IMR-90 (cell line): Measurements from ENCODE around the gene RAD51B. TPM values are rescaled to one million over a fixed set of nuclear protein-coding genes. Genes with fewer than 3 reads are reported as not detected.

ENCODE experiments used
- ATAC-seq: fragments of 200-7000 bp; cut with Tn5 transposase; 2 replicates; pipeline ENCODE4 v1.9.1; 2020; ENCODE audit warnings: low read depth, mild to moderate bottlenecking, moderate library complexity
- BruUV-seq: library from RNA; stranded (reverse); fragments of 400-500 nt; replicated peaks from 2 replicates; lab custom pipeline; 2021; lab: Mats Ljungman, UMichigan
- CTCF ChIA-PET: fragments of 300-600 bp; formaldehyde crosslinking; extraction: SDS; loops from one replicate; lab custom pipeline; 2021; ENCODE audit warnings: antibody characterized with exemption; lab: Yijun Ruan, JAX
- POLR2A ChIA-PET: fragments of 300-600 bp; sonication (Branson Sonifier 250); formaldehyde crosslinking; loops from one replicate; lab custom pipeline; 2022; ENCODE audit warnings: antibody characterized with exemption; ENCODE audit not compliant: unreplicated experiment; lab: Charles Lee
- DNase-seq: peaks from one replicate; pipeline ENCODE4 v3.0.0; 2013
- H2AFZ ChIP-seq: replicated peaks from 2 replicates; pipeline ENCODE3; 2013; ENCODE audit warnings: low read length, mild to moderate bottlenecking; ENCODE audit not compliant: poor library complexity
- H2AK5ac ChIP-seq: 2 replicates; pipeline ENCODE4 v1.6.1; 2013; ENCODE audit warnings: low read depth, low read length, inconsistent platforms
- H2AK9ac ChIP-seq: replicated peaks from 2 replicates; pipeline ENCODE3; 2013; ENCODE audit warnings: mild to moderate bottlenecking, low read depth, low read length, moderate library complexity; ENCODE audit not compliant: poor library complexity
- H2BK120ac ChIP-seq: 2 replicates; pipeline ENCODE4 v1.6.1; 2013; ENCODE audit warnings: low read depth, low read length, inconsistent platforms
- H2BK15ac ChIP-seq: 3 replicates; pipeline ENCODE4 v1.6.1; 2013; ENCODE audit warnings: low read depth, low read length, inconsistent platforms
- H2BK20ac ChIP-seq: 2 replicates; pipeline ENCODE4 v1.6.1; 2013; ENCODE audit warnings: low read depth, mild to moderate bottlenecking, inconsistent platforms, low read length, moderate library complexity
- H2BK5ac ChIP-seq: 2 replicates; pipeline ENCODE4 v1.6.1; 2013; ENCODE audit warnings: mild to moderate bottlenecking, low read depth, low read length, inconsistent platforms; ENCODE audit not compliant: poor library complexity, severe bottlenecking
- H3K14ac ChIP-seq: replicated peaks from 2 replicates; pipeline ENCODE4 v1.6.1; 2013; ENCODE audit warnings: low read depth, low read length, inconsistent platforms
- H3K18ac ChIP-seq: 2 replicates; pipeline ENCODE4 v1.6.1; 2013; ENCODE audit warnings: low read depth, low read length, control low read depth
- H3K23ac ChIP-seq: 2 replicates; pipeline ENCODE4 v1.6.1; 2013; ENCODE audit warnings: low read depth, low read length, inconsistent platforms
- H3K27ac ChIP-seq: 2 replicates; pipeline ENCODE4 v1.5.1; 2013; ENCODE audit warnings: mild to moderate bottlenecking, control low read depth, low read length; ENCODE audit not compliant: insufficient read depth
- H3K27me3 ChIP-seq: 2 replicates; pipeline ENCODE4 v1.6.1; 2013; ENCODE audit warnings: low read length; ENCODE audit not compliant: control insufficient read depth, insufficient read depth
- H3K36me3 ChIP-seq: 2 replicates; pipeline ENCODE4 v1.6.1; 2013; ENCODE audit warnings: low read length, mixed read lengths; ENCODE audit not compliant: control insufficient read depth, insufficient read depth
- H3K4ac ChIP-seq: 2 replicates; pipeline ENCODE4 v1.6.1; 2013; ENCODE audit warnings: low read depth, low read length, inconsistent platforms
- H3K4me1 ChIP-seq: 2 replicates; pipeline ENCODE4 v1.6.1; 2013; ENCODE audit warnings: low read length, mixed read lengths; ENCODE audit not compliant: control insufficient read depth, insufficient read depth
- H3K4me2 ChIP-seq: 2 replicates; pipeline ENCODE4 v1.6.1; 2013; ENCODE audit warnings: low read depth, mild to moderate bottlenecking, control low read depth, low read length, moderate library complexity
- H3K4me3 ChIP-seq: 2 replicates; pipeline ENCODE4 v1.5.1; 2013; ENCODE audit warnings: low read depth, mild to moderate bottlenecking, control low read depth, low read length, moderate library complexity; ENCODE audit not compliant: insufficient read depth
- H3K56ac ChIP-seq: 2 replicates; pipeline ENCODE4 v1.6.1; 2013; ENCODE audit warnings: low read length, inconsistent platforms; ENCODE audit not compliant: insufficient read depth; ENCODE audit errors: extremely low read depth
- H3K79me1 ChIP-seq, 2 experiments: 2 replicates each; pipeline ENCODE4 v1.6.1; 2013; ENCODE audit warnings: low read length in 2 of 2, inconsistent platforms in 1 of 2, low read depth in 1 of 2
- H3K9ac ChIP-seq: 2 replicates; pipeline ENCODE4 v1.6.1; 2013; ENCODE audit warnings: low read depth, low read length, control low read depth
- H3K9me1 ChIP-seq: 2 replicates; pipeline ENCODE4 v1.6.1; 2013; ENCODE audit warnings: low read length, inconsistent platforms; ENCODE audit not compliant: insufficient read depth
- H3K9me3 ChIP-seq: 2 replicates; pipeline ENCODE4 v1.6.1; 2013; ENCODE audit warnings: low read length; ENCODE audit not compliant: control insufficient read depth, insufficient read depth
- H4K20me1 ChIP-seq: 2 replicates; pipeline ENCODE4 v1.6.1; 2013; ENCODE audit warnings: low read length, inconsistent platforms; ENCODE audit not compliant: insufficient read depth
- H4K5ac ChIP-seq: 2 replicates; pipeline ENCODE4 v1.6.1; 2013; ENCODE audit warnings: mild to moderate bottlenecking, low read depth, low read length, control low read depth
- H4K8ac ChIP-seq, 2 experiments: 2 replicates each; pipeline ENCODE4 v1.6.1; 2013; ENCODE audit warnings: low read depth in 2 of 2, low read length in 2 of 2, control low read depth in 1 of 2, inconsistent platforms in 1 of 2
- H4K91ac ChIP-seq: 2 replicates; pipeline ENCODE4 v1.6.1; 2013; ENCODE audit warnings: low read depth, low read length, inconsistent platforms; ENCODE audit not compliant: insufficient read depth
- WGBS, 2 experiments: methylation state at CpG; one replicate each; pipeline versions ENCODE4 v1.1.5 to v1.1.7; 2013; ENCODE audit warnings: missing lambda C conversion rate in 2 of 2; ENCODE audit not compliant: insufficient read length in 1 of 2; ENCODE audit errors: extremely low coverage in 2 of 2; 5-methylcytosine and 5-hydroxymethylcytosine counted together
- dilution Hi-C: fragments of 300-500 bp; cut with HindIII; formaldehyde crosslinking; loops from one replicate; pipeline ENCODE4 v1.14.3; 2018; ENCODE audit warnings: low sequenced_read_pairs; ENCODE audit not compliant: unreplicated experiment
- in situ Hi-C: fragments of 300-500 bp; cut with MboI; formaldehyde crosslinking; loops from 3 replicates; pipeline ENCODE4 v1.14.3; 2019; ENCODE audit warnings: low sequenced_read_pairs, inconsistent platforms, mixed read lengths
- intact Hi-C: fragments of 100-400 bp; cut with micrococcal nuclease; formaldehyde crosslinking; loops from 2 replicates; pipeline ENCODE4 v1.10.0; 2022
- polyA plus RNA-seq, 3 experiments: library from polyadenylated mRNA; depleted of rRNA; stranded (reverse); fragments of >200 nt; gene quantifications; 2 replicates each; pipeline ENCODE4 v1.2.3, GENCODE V29; 2012; ENCODE audit warnings: low replicate concordance in 1 of 3
- total RNA-seq: library from RNA; depleted of rRNA; stranded (reverse); fragments of >200 nt; gene quantifications from 2 replicates; pipeline ENCODE4 v1.2.3, GENCODE V29; 2012
- TF ChIP-seq, protein P1 (sequence below): conservative IDR thresholded peaks from 2 replicates; pipeline ENCODE4 v1.5.1; 2012; ENCODE audit warnings: mild to moderate bottlenecking, low read depth, low read length, improper control_type of control experiment
- TF ChIP-seq, protein P2 (sequence below): fragments of 150-350 bp; IDR thresholded peaks from 2 replicates; pipeline ENCODE4 v1.6.1; 2017; ENCODE audit warnings: mild to moderate bottlenecking, antibody characterized with exemption, low read length, low read depth

The RAD51B gene
- total and polyA plus RNA-seq, 2 of the 4 experiments (the other 2 are of a cell fraction), result 5.1 to 18.8 TPM

GRCh38 chr14:68649476-68650189 lies 830.1 kb downstream of the RAD51B start:
- TF ChIP-seq, protein P1, sequence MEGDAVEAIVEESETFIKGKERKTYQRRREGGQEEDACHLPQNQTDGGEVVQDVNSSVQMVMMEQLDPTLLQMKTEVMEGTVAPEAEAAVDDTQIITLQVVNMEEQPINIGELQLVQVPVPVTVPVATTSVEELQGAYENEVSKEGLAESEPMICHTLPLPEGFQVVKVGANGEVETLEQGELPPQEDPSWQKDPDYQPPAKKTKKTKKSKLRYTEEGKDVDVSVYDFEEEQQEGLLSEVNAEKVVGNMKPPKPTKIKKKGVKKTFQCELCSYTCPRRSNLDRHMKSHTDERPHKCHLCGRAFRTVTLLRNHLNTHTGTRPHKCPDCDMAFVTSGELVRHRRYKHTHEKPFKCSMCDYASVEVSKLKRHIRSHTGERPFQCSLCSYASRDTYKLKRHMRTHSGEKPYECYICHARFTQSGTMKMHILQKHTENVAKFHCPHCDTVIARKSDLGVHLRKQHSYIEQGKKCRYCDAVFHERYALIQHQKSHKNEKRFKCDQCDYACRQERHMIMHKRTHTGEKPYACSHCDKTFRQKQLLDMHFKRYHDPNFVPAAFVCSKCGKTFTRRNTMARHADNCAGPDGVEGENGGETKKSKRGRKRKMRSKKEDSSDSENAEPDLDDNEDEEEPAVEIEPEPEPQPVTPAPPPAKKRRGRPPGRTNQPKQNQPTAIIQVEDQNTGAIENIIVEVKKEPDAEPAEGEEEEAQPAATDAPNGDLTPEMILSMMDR, result no peak
- TF ChIP-seq, protein P2, sequence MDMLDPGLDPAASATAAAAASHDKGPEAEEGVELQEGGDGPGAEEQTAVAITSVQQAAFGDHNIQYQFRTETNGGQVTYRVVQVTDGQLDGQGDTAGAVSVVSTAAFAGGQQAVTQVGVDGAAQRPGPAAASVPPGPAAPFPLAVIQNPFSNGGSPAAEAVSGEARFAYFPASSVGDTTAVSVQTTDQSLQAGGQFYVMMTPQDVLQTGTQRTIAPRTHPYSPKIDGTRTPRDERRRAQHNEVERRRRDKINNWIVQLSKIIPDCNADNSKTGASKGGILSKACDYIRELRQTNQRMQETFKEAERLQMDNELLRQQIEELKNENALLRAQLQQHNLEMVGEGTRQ, result peak; percentile 27; the same call in 1 of the 2 replicates
- no peak overlapping the region for H2AFZ ChIP-seq
- peak; percentile 53 for DNase-seq
- H4K8ac ChIP-seq, result peak overlapping the region in 1 of 2 experiments; percentile 51; a peak in 1 of 4 replicates
- no TSS peak for BruUV-seq
- H2BK120ac ChIP-seq, result peak overlapping the region; percentile 93
- no peak overlapping the region for H3K56ac ChIP-seq
- H3K4me2 ChIP-seq, result no peak overlapping the region
- H3K4ac ChIP-seq, result peak overlapping the region; percentile 61
- in situ Hi-C loops, result no loop called here
- no peaks in the 10 kb centered on the region for H3K27me3 ChIP-seq
- peak overlapping the region; percentile 96 for H2BK15ac ChIP-seq
- no peak overlapping the region for H3K4me3 ChIP-seq
- H4K91ac ChIP-seq, result peak overlapping the region; percentile 46
- WGBS, 2 experiments, result 70% methylated on average over 2 of the region's 7 CpGs; no CpG with 5 or more reads in 1 of the 2 experiments
- H3K4me1 ChIP-seq, result peaks cover 24% of the 10 kb centered on the region
- peak overlapping the region; percentile 76 for H2BK20ac ChIP-seq
- H2AK9ac ChIP-seq, result no peak overlapping the region
- no peaks in the 10 kb centered on the region for H3K9me3 ChIP-seq
- H3K14ac ChIP-seq, result peak overlapping the region; percentile 92
- ChIA-PET CTCF (interaction anchor here (0.9 to 1.5 kb wide), 2 partner anchors 39 to 131 kb away, joined by 4 read pairs; no protein-coding TSS in a partner anchor), POLR2A (interaction anchor here (0.6 kb wide), 1 partner anchor 206 kb away, joined by 4 read pairs; no protein-coding TSS in a partner anchor)
- peaks cover 29% of the 10 kb centered on the region for H3K9me1 ChIP-seq
- H3K23ac ChIP-seq, result peak overlapping the region; percentile 54; the same call in 1 of the 2 replicates
- no peaks in the 10 kb centered on the region for H3K79me1 ChIP-seq
- H3K18ac ChIP-seq, result peak overlapping the region; percentile 92
- H3K36me3 ChIP-seq, result no peaks in the 10 kb centered on the region
- intact Hi-C loops, result loop anchor here (10.0 kb wide), 2 partner anchors 105 to 255 kb away; no protein-coding TSS in a partner anchor
- no peak overlapping the region for H3K27ac ChIP-seq
- H2BK5ac ChIP-seq, result peak overlapping the region; percentile 86
- H4K5ac ChIP-seq, result peak overlapping the region; percentile 89
- peak overlapping the region; percentile 86; the same call in 1 of the 2 replicates for H2AK5ac ChIP-seq
- dilution Hi-C loops, result no loop called here
- no peak for ATAC-seq
- H3K9ac ChIP-seq, result no peak overlapping the region
- H4K20me1 ChIP-seq, result no peaks in the 10 kb centered on the region
